ENCODE data around the gene CCDC157. TPM values are rescaled to one million over a fixed set of nuclear protein-coding genes. Genes with fewer than 3 reads are reported as not detected.
"Not testable (repeated sequence)": the region's sequence is repeated elsewhere in the genome, so short reads cannot be mapped to it uniquely, and the experiment has no call there.

Gene CCDC157
- total RNA-seq, 4 donors from 2014 or later, result 2.2 to 4.7 (median 3.1) TPM

- Histone ChIP-seq H3K4me3 (no peak overlapping the region), H3K27ac (no peak overlapping the region), H3K36me3 (peaks cover 100% of the 10 kb centered on the region), H3K27me3 (no peaks in the 10 kb centered on the region), H3K4me1 (peaks cover 2% of the 10 kb centered on the region), H3K9me3 (no peaks in the 10 kb centered on the region)
- 96% methylated on average over 4 of the region's 4 CpGs for WGBS
- no peak for TF ChIP-seq CTCF (IDR thresholded peaks at IDR 0.05)
- no peak for TF ChIP-seq POLR2A (IDR thresholded peaks at IDR 0.05)
- TF ChIP-seq EP300 (IDR thresholded peaks at IDR 0.05), result no peak
- TF ChIP-seq POLR2AphosphoS5 (IDR thresholded peaks at IDR 0.05), result no peak
- no peak for DNase-seq (ENCODE audit: low spot score in 2 of 2)
These were observed 19.9 kb upstream of the CCDC157 start for GRCh38 chr22:30336752-30337460.

- DNase-seq (ENCODE audit: low spot score in 2 of 2), result no peak
- no peak overlapping the region for H3K27ac ChIP-seq
- 90% methylated on average over 8 of the region's 8 CpGs for WGBS
- H3K27me3 ChIP-seq, result no peaks in the 10 kb centered on the region
- peaks cover 3% of the 10 kb centered on the region for H3K4me1 ChIP-seq
- H3K9me3 ChIP-seq, result no peaks in the 10 kb centered on the region
- peaks cover 100% of the 10 kb centered on the region for H3K36me3 ChIP-seq
- H3K4me3 ChIP-seq, result no peak overlapping the region
- TF ChIP-seq POLR2A (IDR thresholded peaks at IDR 0.05) (no peak), POLR2AphosphoS5 (IDR thresholded peaks at IDR 0.05) (no peak), CTCF (IDR thresholded peaks at IDR 0.05) (no peak), EP300 (IDR thresholded peaks at IDR 0.05) (no peak)
These were observed 19.4 kb upstream of the CCDC157 start for GRCh38 chr22:30337461-30337778.

DNA sequence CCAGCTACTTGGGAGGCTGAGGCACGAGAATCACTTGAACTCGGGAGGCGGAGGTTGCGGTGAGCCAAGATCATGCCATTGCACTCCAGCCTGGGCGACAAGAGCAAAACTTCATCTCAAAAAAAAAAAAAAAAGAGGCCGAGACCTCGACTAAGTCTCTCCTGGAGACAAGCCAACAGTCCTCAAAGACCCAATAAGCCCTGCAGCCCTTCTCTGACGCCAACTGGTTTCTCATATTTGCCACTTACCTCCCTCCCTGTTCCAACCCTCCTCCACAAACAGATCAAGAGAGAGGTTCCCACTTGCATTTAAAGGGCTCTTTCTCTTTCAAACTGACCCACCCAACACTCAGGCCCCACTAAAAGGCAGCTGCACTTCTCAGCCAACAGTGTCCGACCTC, 18.5 kb upstream of the CCDC157 start:
- DNase-seq (ENCODE audit: low spot score in 2 of 2); H3K4me1 ChIP-seq; H3K27ac ChIP-seq; H3K9me3 ChIP-seq; H3K27me3 ChIP-seq; H3K4me3 ChIP-seq: not testable (repeated sequence)
- peaks cover 100% of the 10 kb centered on the region for H3K36me3 ChIP-seq
- WGBS, result 80% methylated on average over 9 of the region's 9 CpGs

DNA sequence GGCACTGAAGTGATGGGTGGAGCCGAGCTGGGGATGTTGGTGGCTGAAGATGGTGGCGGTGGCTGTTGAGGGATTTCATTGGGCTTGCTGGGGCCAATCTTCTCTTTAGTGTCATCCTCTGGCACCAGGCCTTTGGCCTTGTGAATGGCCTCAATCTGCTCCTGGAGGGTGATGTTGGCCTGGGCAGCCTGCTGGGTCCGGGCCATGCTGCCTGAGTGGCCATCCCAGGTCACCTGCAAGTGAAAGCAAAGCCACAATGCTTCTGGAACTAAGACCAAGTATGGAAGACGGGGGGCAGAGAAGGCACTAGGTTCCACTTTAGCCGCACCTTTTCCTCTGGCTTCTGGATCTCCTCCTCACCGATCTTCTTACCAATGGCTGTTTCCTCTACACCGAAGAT, 18.0 kb upstream of the CCDC157 start:
- H3K4me1 ChIP-seq, result peaks cover 3% of the 10 kb centered on the region
- no peaks in the 10 kb centered on the region for H3K9me3 ChIP-seq
- H3K36me3 ChIP-seq, result peaks cover 100% of the 10 kb centered on the region
- WGBS, result 94% methylated on average over 7 of the region's 7 CpGs
- TF ChIP-seq POLR2A (IDR thresholded peaks at IDR 0.05), result no peak
- no peak for TF ChIP-seq POLR2AphosphoS5 (IDR thresholded peaks at IDR 0.05)
- TF ChIP-seq CTCF (IDR thresholded peaks at IDR 0.05), result no peak
- TF ChIP-seq EP300 (IDR thresholded peaks at IDR 0.05), result no peak
- H3K4me3 ChIP-seq, result no peak overlapping the region
- DNase-seq (ENCODE audit: low spot score in 2 of 2), result no peak
- H3K27ac ChIP-seq, result no peak overlapping the region
- H3K27me3 ChIP-seq, result no peaks in the 10 kb centered on the region

- Histone ChIP-seq H3K9me3 (no peaks in the 10 kb centered on the region), H3K27me3 (no peaks in the 10 kb centered on the region), H3K36me3 (peaks cover 100% of the 10 kb centered on the region), H3K4me1 (peaks cover 3% of the 10 kb centered on the region), H3K27ac (peak overlapping the region; percentile 48), H3K4me3 (no peak overlapping the region)
- 87% methylated on average over 12 of the region's 16 CpGs for WGBS
- no peak for DNase-seq (ENCODE audit: low spot score in 2 of 2)
- no peak for TF ChIP-seq EP300 (IDR thresholded peaks at IDR 0.05)
- TF ChIP-seq CTCF (IDR thresholded peaks at IDR 0.05), result no peak
These were observed 15.7 kb upstream of the CCDC157 start for GRCh38 chr22:30340911-30341685.

All from suprapubic skin (tissue), 4 donors.